ENCODE measurements around the gene TMEM167B.
"Not testable (repeated sequence)": the region's sequence is repeated elsewhere in the genome, so short reads cannot be mapped to it uniquely, and the experiment has no call there.

The TMEM167B gene

DNA sequence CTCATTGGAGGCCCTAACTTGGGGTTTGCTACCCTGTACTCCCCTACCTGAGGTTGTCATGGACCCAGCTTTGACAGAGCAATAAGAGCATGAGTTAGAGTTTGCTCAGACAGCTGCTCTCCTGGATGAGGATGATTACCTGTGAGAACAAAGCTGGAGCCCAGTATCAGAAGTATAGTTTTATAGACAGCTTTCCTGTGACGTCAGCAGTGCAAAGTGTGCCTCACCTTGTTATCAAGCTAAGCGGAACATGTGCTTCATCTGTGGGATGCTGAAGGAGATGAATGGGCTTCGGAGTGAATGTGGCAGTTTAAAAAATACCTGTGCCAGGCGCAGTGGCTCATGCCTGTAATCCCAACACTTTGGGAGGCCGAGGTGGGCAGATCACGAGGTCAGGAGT lies 43.2 kb upstream of the TMEM167B start:
- H3K4me3 ChIP-seq (ENCODE audit: low read depth, low read length), result no peak overlapping the region
- TF ChIP-seq, protein P1, sequence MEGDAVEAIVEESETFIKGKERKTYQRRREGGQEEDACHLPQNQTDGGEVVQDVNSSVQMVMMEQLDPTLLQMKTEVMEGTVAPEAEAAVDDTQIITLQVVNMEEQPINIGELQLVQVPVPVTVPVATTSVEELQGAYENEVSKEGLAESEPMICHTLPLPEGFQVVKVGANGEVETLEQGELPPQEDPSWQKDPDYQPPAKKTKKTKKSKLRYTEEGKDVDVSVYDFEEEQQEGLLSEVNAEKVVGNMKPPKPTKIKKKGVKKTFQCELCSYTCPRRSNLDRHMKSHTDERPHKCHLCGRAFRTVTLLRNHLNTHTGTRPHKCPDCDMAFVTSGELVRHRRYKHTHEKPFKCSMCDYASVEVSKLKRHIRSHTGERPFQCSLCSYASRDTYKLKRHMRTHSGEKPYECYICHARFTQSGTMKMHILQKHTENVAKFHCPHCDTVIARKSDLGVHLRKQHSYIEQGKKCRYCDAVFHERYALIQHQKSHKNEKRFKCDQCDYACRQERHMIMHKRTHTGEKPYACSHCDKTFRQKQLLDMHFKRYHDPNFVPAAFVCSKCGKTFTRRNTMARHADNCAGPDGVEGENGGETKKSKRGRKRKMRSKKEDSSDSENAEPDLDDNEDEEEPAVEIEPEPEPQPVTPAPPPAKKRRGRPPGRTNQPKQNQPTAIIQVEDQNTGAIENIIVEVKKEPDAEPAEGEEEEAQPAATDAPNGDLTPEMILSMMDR (IDR thresholded peaks at IDR 0.05; ENCODE audit: insufficient read depth, low read length, missing control alignments), result no peak
- no peak for DNase-seq (ENCODE audit: low read depth, low spot score)
- ChIA-PET POLR2A (no interaction called here), CTCF (interaction anchor here (1.5 kb wide), 1 partner anchor 13 kb away, joined by 3 read pairs; no protein-coding TSS in a partner anchor)

DNA sequence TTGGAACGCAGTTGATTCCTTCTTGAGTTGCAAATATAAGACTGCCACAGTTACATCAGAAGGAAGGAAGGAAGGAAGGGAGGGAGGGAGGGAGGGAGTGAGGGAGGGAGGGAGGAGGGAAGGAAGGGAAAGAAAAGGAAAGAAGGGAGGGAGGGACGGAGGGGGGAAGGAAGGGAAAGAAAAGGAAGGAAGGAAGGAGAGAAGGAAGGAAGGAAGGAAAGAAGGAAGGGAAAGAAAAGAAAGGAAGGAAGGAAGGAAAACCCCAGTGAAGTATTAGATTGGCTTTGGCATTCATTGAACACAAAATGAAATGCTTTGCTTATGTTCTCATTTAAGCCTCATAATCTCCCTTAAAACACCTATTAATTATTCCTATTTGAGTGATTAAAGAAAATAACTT lies 42.2 kb upstream of the TMEM167B start:
- ChIA-PET POLR2A (no interaction called here), CTCF (interaction anchor here (1.5 kb wide), 1 partner anchor 12 kb away, joined by 3 read pairs; no protein-coding TSS in a partner anchor)
- no peak overlapping the region for H3K4me3 ChIP-seq (ENCODE audit: low read depth, low read length)
- DNase-seq (ENCODE audit: low read depth, low spot score), result no peak
- TF ChIP-seq, protein P1 (IDR thresholded peaks at IDR 0.05; ENCODE audit: insufficient read depth, low read length, missing control alignments), result no peak

DNA sequence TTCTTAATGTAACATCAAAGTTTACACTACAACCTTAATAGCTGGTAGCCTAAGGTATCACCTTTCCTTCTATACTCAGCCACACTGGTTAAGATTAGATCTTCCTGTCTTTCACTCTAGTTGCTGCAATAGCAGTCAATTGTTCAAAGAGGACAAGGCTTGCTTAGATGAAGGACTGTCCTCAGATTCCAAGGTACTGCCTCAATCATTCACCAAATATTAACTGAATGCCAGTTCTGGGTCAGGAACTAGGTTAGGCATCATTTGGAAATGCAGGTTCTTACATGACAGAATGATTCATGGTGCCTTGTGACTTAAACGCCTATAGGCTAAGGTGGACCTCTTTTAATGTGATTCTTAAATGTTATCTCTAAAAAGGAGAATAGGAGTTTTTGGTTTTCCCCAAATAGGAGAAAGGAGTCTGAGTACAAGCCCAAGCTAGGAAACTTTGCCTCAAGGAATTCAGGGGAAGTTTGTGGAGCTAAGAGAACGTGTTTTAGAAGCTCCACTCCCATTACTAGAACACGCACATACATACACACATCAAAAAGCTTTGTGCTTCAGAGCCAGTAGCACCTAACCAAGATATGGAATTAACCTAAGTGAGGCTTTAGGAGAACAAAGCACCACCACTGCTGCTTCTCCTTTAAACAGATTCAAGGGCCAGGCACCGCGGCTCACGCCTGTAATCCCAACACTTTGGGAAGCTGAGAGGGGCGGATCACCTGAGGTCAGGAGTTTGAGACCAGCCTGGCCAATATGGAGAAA lies 40.2 kb upstream of the TMEM167B start:
- DNase-seq (ENCODE audit: low read depth, low spot score), result no peak
- ChIA-PET CTCF (no interaction called here), POLR2A (no interaction called here)
- TF ChIP-seq, protein P1 (IDR thresholded peaks at IDR 0.05; ENCODE audit: insufficient read depth, low read length, missing control alignments), result no peak
- H3K4me3 ChIP-seq (ENCODE audit: low read depth, low read length), result no peak overlapping the region

DNA sequence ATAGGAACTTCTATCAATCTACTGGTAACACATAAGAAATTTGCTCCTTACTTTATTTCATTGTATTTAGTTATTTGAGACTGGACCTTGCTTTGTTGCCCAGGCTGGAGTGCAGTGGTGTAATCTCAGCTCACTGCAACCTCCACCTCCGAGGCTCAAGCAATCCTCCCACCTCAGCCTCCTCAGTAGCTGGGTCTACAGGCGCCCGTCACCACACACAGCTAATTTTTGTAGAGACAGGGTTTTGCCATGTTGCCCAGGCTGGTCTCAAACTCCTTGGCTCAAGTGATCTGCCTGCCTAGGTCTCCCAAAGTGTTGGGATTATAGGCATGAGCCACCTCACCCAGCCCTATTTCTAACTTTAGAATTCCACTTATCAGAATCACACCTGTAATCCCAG lies 38.4 kb upstream of the TMEM167B start:
- DNase-seq (ENCODE audit: low read depth, low spot score); H3K4me3 ChIP-seq (ENCODE audit: low read depth, low read length); CTCF ChIA-PET; POLR2A ChIA-PET: not testable (repeated sequence)

DNA sequence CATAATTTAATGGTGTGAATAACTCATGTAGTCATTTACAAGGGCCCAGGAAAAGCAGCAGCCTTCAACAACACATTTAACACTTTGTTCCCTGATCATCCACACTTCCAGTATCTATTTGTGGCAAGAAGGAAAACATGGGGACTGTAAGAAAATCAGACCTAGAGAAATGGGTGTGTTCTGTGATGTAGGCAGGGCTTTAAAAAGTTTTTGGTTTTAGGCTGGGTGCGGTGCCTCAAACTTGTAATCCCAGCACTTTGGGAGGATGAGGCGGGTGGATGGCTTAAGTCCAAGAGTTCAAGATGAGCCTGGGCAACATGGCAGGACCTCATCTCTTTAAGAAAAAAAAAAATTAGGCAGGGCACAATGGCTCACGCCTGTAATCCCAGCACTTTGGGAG lies 34.5 kb upstream of the TMEM167B start:
- TF ChIP-seq, protein P1 (IDR thresholded peaks at IDR 0.05; ENCODE audit: insufficient read depth, low read length, missing control alignments), result no peak
- CTCF ChIA-PET, result no interaction called here
- POLR2A ChIA-PET, result no interaction called here
- DNase-seq (ENCODE audit: low read depth, low spot score), result no peak
- H3K4me3 ChIP-seq (ENCODE audit: low read depth, low read length), result no peak overlapping the region

DNA sequence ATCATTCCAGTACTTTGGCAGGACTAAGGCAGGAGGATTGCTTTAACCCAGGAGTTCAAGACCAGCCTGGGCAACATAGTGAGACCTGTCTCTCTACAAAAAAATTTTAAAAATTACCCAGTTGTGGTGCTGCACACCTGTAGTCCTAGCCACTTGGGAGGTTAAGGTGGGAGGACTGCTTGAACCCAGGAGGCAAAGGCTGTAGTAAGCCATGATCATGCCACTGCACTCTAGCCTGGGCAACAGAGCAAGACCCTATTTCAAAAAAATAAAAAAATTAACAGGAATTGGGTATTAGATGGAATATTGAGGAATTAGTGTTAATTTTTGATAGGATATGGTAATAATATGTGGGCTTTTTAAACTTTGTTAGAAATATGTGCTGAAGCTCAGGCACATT lies 31.5 kb upstream of the TMEM167B start:
- POLR2A ChIA-PET, result no interaction called here
- no peak for DNase-seq (ENCODE audit: low read depth, low spot score)
- H3K4me3 ChIP-seq (ENCODE audit: low read depth, low read length), result no peak overlapping the region
- TF ChIP-seq, protein P1 (IDR thresholded peaks at IDR 0.05; ENCODE audit: insufficient read depth, low read length, missing control alignments), result no peak
- CTCF ChIA-PET, result no interaction called here

DNA sequence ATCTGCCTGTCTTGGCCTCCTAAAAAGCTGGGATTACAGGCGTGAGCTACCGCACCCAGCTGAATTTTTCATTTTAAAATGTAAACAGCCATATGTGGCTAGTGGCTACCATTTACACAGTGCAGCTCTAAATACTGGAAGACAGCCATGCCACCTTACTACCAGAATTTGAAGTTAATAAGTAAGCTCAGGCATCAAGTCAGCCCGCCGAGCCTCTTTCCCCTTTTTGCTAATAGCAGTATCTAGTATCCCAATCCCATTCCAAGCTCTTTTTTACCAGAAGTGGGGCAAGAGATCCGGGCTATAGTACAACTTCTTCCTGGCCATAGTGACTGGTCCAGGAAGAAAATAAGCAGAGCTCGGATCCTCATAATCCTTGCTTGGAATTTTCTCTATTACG lies 29.9 kb upstream of the TMEM167B start:
- ChIA-PET POLR2A (interaction anchor here (0.9 to 1.2 kb wide), 3 partner anchors 16 to 39 kb away, joined by 3 read pairs; partner anchors contain the start of genes TAF13 and WDR47), CTCF (interaction anchor here (1.0 to 1.1 kb wide), 2 partner anchors 13 to 51 kb away, joined by 3 read pairs; a partner anchor contains a TSS)
- TF ChIP-seq, protein P1 (IDR thresholded peaks at IDR 0.05; ENCODE audit: insufficient read depth, low read length, missing control alignments), result no peak
- DNase-seq (ENCODE audit: low read depth, low spot score), result no peak
- H3K4me3 ChIP-seq (ENCODE audit: low read depth, low read length), result no peak overlapping the region

All from AG04449 (cell line).